A549 (cell line): Measurements from ENCODE around the gene MMP15. TPM values are rescaled to one million over a fixed set of nuclear protein-coding genes. Genes with fewer than 3 reads are reported as not detected.

Experiments used
- ATAC-seq, 2 experiments: fragments of 200-7000 bp in 1 of 2; fragments of >200 bp in 1 of 2; cut with Nextera tagmentation in 1 of 2; cut with Tn5 transposase in 1 of 2; 3 replicates each; pipeline versions ENCODE4 v1.8.0 to v1.9.1; 2018 to 2020; ENCODE audit warnings: mild to moderate bottlenecking in 1 of 2, moderate library complexity in 1 of 2
- CTCF ChIA-PET: fragments of 300-600 bp; sonication (Branson Sonifier 250); formaldehyde crosslinking; extraction: SDS; loops from one replicate; lab custom pipeline; 2021; ENCODE audit warnings: antibody characterized with exemption, inconsistent platforms; lab: Yijun Ruan, JAX
- POLR2A ChIA-PET: fragments of 350-600 bp; formaldehyde crosslinking; extraction: SDS; loops from one replicate; lab custom pipeline; 2021; ENCODE audit warnings: antibody characterized with exemption, inconsistent platforms; lab: Yijun Ruan, JAX
- DNase-seq, 2 experiments: peaks; one replicate each; pipeline versions ENCODE4 v3.0.0 to v3.0.0-alpha.2; 2011 to 2016; ENCODE audit warnings: low read depth in 1 of 2, low spot score in 1 of 2
- FAIRE-seq: peaks from 2 replicates; lab custom pipeline; 2011; peaks lifted over from hg19 to GRCh38; lab: Jason Lieb, UNC
- H3K27ac ChIP-seq, 2 experiments: fragments of >200 bp; sonication (Bioruptor Twin); formaldehyde crosslinking; 3 replicates each; pipeline ENCODE4 v1.5.1; 2016 to 2017
- H3K4me1 ChIP-seq: fragments of >200 bp; sonication (Bioruptor Twin); formaldehyde crosslinking; 3 replicates; pipeline ENCODE4 v1.6.1; 2016
- H3K4me2 ChIP-seq: fragments of >200 bp; sonication (Bioruptor Twin); formaldehyde crosslinking; 3 replicates; pipeline ENCODE4 v1.6.1; 2016
- H3K4me3 ChIP-seq: fragments of >200 bp; sonication (Bioruptor Twin); formaldehyde crosslinking; 3 replicates; pipeline ENCODE4 v1.5.1; 2016
- H3K9me3 ChIP-seq: fragments of >200 bp; sonication (Bioruptor Twin); formaldehyde crosslinking; 3 replicates; pipeline ENCODE4 v1.6.1; 2016
- CBX8 ChIP-seq: fragments of 200-600 bp; sonication (generic); IDR thresholded peaks from 2 replicates; pipeline ENCODE4 v1.6.1; 2016
- CHD2 ChIP-seq: fragments of 150-350 bp; IDR thresholded peaks from 2 replicates; pipeline ENCODE4 v1.6.1; 2014; ENCODE audit warnings: low read length; ENCODE audit not compliant: partially characterized antibody
- EP300 ChIP-seq, 2 experiments: fragments of >200 bp; sonication (Bioruptor Twin); formaldehyde crosslinking; IDR thresholded peaks; 2 replicates in 1 of 2; 3 replicates in 1 of 2; pipeline ENCODE4 v1.6.1; 2016 to 2017
- FOSB ChIP-seq: fragments of 250-450 bp; sonication (Bioruptor Pico); IDR thresholded peaks from 2 replicates; pipeline ENCODE4 v1.5.0; 2020; ENCODE audit warnings: mild to moderate bottlenecking, moderate library complexity
- FOSL2 ChIP-seq, 2 experiments: fragments of 450-650 bp in 1 of 2; fragments of >200 bp in 1 of 2; sonication (Bioruptor Twin) in 1 of 2; formaldehyde crosslinking; IDR thresholded peaks; 2 replicates each; pipeline versions ENCODE4 v1.5.0 to v1.6.1; 2016 to 2020; ENCODE audit warnings: mild to moderate bottlenecking in 1 of 2, moderate library complexity in 1 of 2
- FOXS1 ChIP-seq: fragments of 250-450 bp; sonication (Bioruptor Pico); IDR thresholded peaks from 2 replicates; pipeline ENCODE4 v1.5.0; 2020; ENCODE audit warnings: mild to moderate bottlenecking, moderate library complexity
- GATA3 ChIP-seq: IDR thresholded peaks from 2 replicates; pipeline ENCODE4 v1.6.1; 2012; ENCODE audit warnings: borderline replicate concordance
- HDAC2 ChIP-seq: fragments of 200-600 bp; sonication (generic); IDR thresholded peaks from 2 replicates; pipeline ENCODE4 v1.6.1; 2016
- HOXA7 ChIP-seq: fragments of 250-450 bp; sonication (Bioruptor Pico); IDR thresholded peaks from 2 replicates; pipeline ENCODE4 v1.5.0; 2020; ENCODE audit warnings: mild to moderate bottlenecking, moderate library complexity
- KDM1A ChIP-seq: fragments of 200-600 bp; sonication (generic); IDR thresholded peaks from 2 replicates; pipeline ENCODE4 v1.6.1; 2016; ENCODE audit warnings: low read depth, mild to moderate bottlenecking
- MAZ ChIP-seq: fragments of 150-350 bp; IDR thresholded peaks from 2 replicates; pipeline ENCODE4 v1.6.1; 2014; ENCODE audit warnings: antibody characterized with exemption, low read depth, low read length, borderline replicate concordance
- NR3C1 ChIP-seq: fragments of >200 bp; sonication (Bioruptor Twin); formaldehyde crosslinking; IDR thresholded peaks from 3 replicates; pipeline ENCODE4 v1.6.1; 2017
- POLR2A ChIP-seq: IDR thresholded peaks from 2 replicates; pipeline ENCODE4 v1.6.1; 2012; ENCODE audit warnings: mild to moderate bottlenecking, low read length
- RARB ChIP-seq: fragments of 250-450 bp; sonication (Bioruptor Pico); IDR thresholded peaks from 2 replicates; pipeline ENCODE4 v1.8.0; 2021; ENCODE audit warnings: mild to moderate bottlenecking, moderate library complexity
- RNF2 ChIP-seq: fragments of 200-600 bp; sonication (generic); IDR thresholded peaks from 2 replicates; pipeline ENCODE4 v1.6.1; 2016; ENCODE audit warnings: low read depth, mild to moderate bottlenecking, antibody characterized with exemption, moderate library complexity, borderline replicate concordance
- SREBF2 ChIP-seq: fragments of 450-650 bp; IDR thresholded peaks from 2 replicates; pipeline ENCODE4 v1.6.1; 2014; ENCODE audit warnings: mild to moderate bottlenecking, moderate library complexity
- TFCP2L1 ChIP-seq: fragments of 250-450 bp; sonication (Bioruptor Pico); IDR thresholded peaks from 2 replicates; pipeline ENCODE4 v1.5.0; 2021; ENCODE audit warnings: mild to moderate bottlenecking
- TP53 ChIP-seq: fragments of 250-450 bp; sonication (Bioruptor Pico); IDR thresholded peaks from 2 replicates; pipeline ENCODE4 v1.5.0; 2021; ENCODE audit warnings: mild to moderate bottlenecking, moderate library complexity
- WGBS: methylation state at CpG from one replicate; pipeline ENCODE4 v1.1.6; 2017; ENCODE audit errors: missing lambda C conversion rate; 5-methylcytosine and 5-hydroxymethylcytosine counted together
- polyA plus RNA-seq, 4 experiments: library from polyadenylated mRNA; depleted of rRNA in 3 of 4; stranded (reverse); fragments of >200 nt; fragmentation: RNase III in 1 of 4; extraction: RNeasy Plus Mini Kit Qiagen cat#74134 plus additional on column Dnase treatment in 1 of 4; gene quantifications; 2 replicates in 3 of 4; 3 replicates in 1 of 4; pipeline ENCODE4 v1.2.3, GENCODE V29; 2011 to 2017
- TF ChIP-seq, protein P1 (sequence below): fragments of 200-600 bp; sonication (generic); IDR thresholded peaks from 2 replicates; pipeline ENCODE4 v1.6.1; 2016; ENCODE audit warnings: antibody characterized with exemption, mild to moderate bottlenecking, moderate library complexity
- TF ChIP-seq, protein P2 (sequence below): fragments of 250-450 bp; sonication (Bioruptor Pico); IDR thresholded peaks from 2 replicates; pipeline ENCODE4 v1.5.0; 2021; ENCODE audit warnings: mild to moderate bottlenecking, moderate library complexity, borderline replicate concordance

MMP15 gene
- polyA plus RNA-seq, 2 of the 4 experiments (the other 2 are of a cell fraction) = 4.3 to 11.2 TPM

DNA sequence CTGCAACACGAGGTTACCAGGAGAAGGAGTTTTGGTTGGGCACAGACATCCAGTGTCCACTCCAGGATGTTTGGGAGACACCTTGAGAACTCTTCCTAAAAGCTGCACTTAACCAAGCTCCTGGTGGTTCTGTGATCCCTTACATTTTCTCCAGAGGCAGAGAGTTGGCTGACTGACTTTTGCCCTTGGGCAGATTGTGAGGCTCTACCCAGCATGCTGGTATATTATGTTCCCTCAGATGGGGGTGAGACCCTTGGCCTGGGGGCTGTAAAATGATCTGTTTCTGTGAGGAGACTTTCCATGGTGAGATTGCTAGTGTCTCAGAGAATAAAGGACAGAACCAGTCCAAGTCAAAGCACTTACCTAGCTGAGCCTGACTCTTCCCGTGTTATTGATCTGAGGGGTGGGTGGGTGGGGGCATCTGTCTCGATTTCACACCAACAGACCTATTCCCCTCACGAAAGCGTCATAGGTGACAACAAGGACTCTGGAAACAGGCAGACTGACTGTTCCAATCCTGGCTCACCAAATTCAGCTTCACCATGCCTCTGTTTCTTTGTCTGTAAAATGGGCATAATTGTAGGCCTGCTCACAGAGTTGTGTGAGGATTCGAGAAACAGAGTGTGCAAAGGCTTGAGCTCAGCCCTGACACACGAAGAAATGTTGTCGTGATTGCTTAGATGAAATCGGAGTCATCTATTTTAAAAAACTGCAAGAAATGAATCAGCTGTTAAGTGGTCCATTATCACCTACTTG lies 12.2 kb upstream of the MMP15 start:
- FAIRE-seq = no peak
- Histone ChIP-seq H3K27ac (no peak overlapping the region), H3K9me3 (no peaks in the 10 kb centered on the region)
- TF ChIP-seq EP300 (IDR thresholded peaks at IDR 0.05) = no peak
- TF ChIP-seq NR3C1 = no peak
- TF ChIP-seq, protein P1, sequence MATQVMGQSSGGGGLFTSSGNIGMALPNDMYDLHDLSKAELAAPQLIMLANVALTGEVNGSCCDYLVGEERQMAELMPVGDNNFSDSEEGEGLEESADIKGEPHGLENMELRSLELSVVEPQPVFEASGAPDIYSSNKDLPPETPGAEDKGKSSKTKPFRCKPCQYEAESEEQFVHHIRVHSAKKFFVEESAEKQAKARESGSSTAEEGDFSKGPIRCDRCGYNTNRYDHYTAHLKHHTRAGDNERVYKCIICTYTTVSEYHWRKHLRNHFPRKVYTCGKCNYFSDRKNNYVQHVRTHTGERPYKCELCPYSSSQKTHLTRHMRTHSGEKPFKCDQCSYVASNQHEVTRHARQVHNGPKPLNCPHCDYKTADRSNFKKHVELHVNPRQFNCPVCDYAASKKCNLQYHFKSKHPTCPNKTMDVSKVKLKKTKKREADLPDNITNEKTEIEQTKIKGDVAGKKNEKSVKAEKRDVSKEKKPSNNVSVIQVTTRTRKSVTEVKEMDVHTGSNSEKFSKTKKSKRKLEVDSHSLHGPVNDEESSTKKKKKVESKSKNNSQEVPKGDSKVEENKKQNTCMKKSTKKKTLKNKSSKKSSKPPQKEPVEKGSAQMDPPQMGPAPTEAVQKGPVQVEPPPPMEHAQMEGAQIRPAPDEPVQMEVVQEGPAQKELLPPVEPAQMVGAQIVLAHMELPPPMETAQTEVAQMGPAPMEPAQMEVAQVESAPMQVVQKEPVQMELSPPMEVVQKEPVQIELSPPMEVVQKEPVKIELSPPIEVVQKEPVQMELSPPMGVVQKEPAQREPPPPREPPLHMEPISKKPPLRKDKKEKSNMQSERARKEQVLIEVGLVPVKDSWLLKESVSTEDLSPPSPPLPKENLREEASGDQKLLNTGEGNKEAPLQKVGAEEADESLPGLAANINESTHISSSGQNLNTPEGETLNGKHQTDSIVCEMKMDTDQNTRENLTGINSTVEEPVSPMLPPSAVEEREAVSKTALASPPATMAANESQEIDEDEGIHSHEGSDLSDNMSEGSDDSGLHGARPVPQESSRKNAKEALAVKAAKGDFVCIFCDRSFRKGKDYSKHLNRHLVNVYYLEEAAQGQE = no peak
- TF ChIP-seq MAZ = no peak
- TF ChIP-seq SREBF2 = no peak
- TF ChIP-seq RNF2 = no peak
- TF ChIP-seq HOXA7 (CRISPR knock-in tag) = no peak
- no peak for TF ChIP-seq RARB (CRISPR knock-in tag)
- TF ChIP-seq FOSL2 (IDR thresholded peaks at IDR 0.05) = no peak
- TF ChIP-seq FOSL2 (CRISPR knock-in tag; IDR thresholded peaks at IDR 0.05) = no peak
- no peak for TF ChIP-seq CHD2
- TF ChIP-seq KDM1A = no peak
- no peak for TF ChIP-seq TFCP2L1 (CRISPR knock-in tag)
- TF ChIP-seq POLR2A = no peak
- TF ChIP-seq TP53 (CRISPR knock-in tag) = no peak
- no peak for TF ChIP-seq FOSB (CRISPR knock-in tag)
- no peak for TF ChIP-seq GATA3
- TF ChIP-seq, all 56 proteins: peak for 0
- no peak for DNase-seq
- ChIA-PET CTCF (interaction anchor here (0.9 to 3.0 kb wide), 7 partner anchors 9 to 113 kb away, joined by 3 to 13 read pairs (median 5); no protein-coding TSS in a partner anchor), POLR2A (interaction anchor here (0.9 kb wide), 1 partner anchor 115 kb away, joined by 3 read pairs; no protein-coding TSS in a partner anchor)
- no peak overlapping the region for H3K4me2 ChIP-seq
- WGBS = 88% methylated on average over 9 of the region's 9 CpGs
- no peak for ATAC-seq
- no peak overlapping the region for H3K4me3 ChIP-seq
- H3K4me1 ChIP-seq = peaks cover 23% of the 10 kb centered on the region

DNA sequence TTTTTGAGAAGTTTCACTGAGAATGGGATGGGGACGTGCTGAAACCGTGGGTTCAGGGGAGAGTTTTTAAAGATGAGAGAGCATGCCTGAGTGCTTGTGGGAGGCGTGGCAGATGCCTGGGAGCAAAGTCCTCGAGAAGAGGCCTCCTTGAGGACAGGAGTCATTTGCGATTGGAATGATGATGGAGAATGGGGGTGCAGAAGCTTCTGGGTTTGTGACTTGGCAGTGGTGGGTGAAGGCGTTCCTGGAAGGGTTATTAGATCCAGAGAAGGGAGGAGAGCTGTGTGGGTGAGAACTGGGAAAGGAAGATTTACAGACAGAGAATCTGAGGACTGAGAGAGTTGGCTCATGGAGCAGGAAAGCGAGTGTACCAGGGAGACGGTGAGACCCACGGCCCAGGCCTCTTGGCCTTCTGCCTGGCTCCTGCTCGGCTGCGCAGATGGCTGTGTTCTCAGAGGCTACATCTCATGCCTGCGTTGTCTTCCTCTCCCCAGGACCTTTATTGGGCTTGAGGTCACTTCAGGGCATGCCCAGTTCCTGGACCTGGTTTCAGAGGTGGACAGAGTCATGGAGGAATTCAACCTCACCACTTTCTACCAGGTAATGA lies 8.6 kb upstream of the MMP15 start:
- CTCF ChIA-PET = interaction anchor here (1.2 to 1.6 kb wide), 2 partner anchors 109 to 294 kb away, joined by 3 to 4 read pairs; no protein-coding TSS in a partner anchor
- POLR2A ChIA-PET = no interaction called here
- no peak for ATAC-seq
- 72% methylated on average over 12 of the region's 12 CpGs for WGBS
- H3K9me3 ChIP-seq = no peaks in the 10 kb centered on the region
- H3K4me3 ChIP-seq = no peak overlapping the region
- DNase-seq = no peak
- no peak for FAIRE-seq
- H3K4me1 ChIP-seq = peaks cover 8% of the 10 kb centered on the region; the same call in 1 of the 3 replicates
- no peak overlapping the region for H3K4me2 ChIP-seq
- no peak overlapping the region for H3K27ac ChIP-seq
- TF ChIP-seq FOXS1 (CRISPR knock-in tag) (no peak), NR3C1 (no peak), HOXA7 (CRISPR knock-in tag) (no peak), HDAC2 (no peak), CBX8 (no peak)
- TF ChIP-seq, protein P2, sequence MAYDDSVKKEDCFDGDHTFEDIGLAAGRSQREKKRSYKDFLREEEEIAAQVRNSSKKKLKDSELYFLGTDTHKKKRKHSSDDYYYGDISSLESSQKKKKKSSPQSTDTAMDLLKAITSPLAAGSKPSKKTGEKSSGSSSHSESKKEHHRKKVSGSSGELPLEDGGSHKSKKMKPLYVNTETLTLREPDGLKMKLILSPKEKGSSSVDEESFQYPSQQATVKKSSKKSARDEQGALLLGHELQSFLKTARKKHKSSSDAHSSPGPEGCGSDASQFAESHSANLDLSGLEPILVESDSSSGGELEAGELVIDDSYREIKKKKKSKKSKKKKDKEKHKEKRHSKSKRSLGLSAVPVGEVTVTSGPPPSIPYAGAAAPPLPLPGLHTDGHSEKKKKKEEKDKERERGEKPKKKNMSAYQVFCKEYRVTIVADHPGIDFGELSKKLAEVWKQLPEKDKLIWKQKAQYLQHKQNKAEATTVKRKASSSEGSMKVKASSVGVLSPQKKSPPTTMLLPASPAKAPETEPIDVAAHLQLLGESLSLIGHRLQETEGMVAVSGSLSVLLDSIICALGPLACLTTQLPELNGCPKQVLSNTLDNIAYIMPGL (CRISPR knock-in tag) = no peak
